ENCODE results near the gene FDCSP. TPM values are rescaled to one million over a fixed set of nuclear protein-coding genes. Genes with fewer than 3 reads are reported as not detected.

Gene FDCSP
- total RNA-seq (2022; extraction: Qiagen RNA extraction): not detected in 5 replicates

GRCh38 chr4:70225824-70226223 is at the start of gene FDCSP:
Gene FDCSP, plus strand, starts transcription at chr4:70226124. Its CDS starts 5,071 bp downstream, at chr4:70231195.

GRCh38 chr4:70195425-70195824 is 30.5 kb upstream of the FDCSP start, which contains the start of gene ODAM:
Gene ODAM, plus strand, starts transcription at chr4:70195725. Its CDS starts 819 bp downstream, at chr4:70196544.

GRCh38 chr4:70242297-70242696 is 16.4 kb downstream of the FDCSP start, which contains the start of gene CSN3:
Gene CSN3, plus strand, starts transcription at chr4:70242597. Its CDS starts 2,223 bp downstream, at chr4:70244820.

Other genes starting within 250 kb of the FDCSP start
- not detected in 5 replicates for gene STATH, start 230.2 kb upstream of the FDCSP start, total RNA-seq (2022; extraction: Qiagen RNA extraction)
- not detected in 5 replicates for gene HTN3, start 197.7 kb upstream of the FDCSP start, total RNA-seq (2022; extraction: Qiagen RNA extraction)
- gene HTN1, start 175.7 kb upstream of the FDCSP start, total RNA-seq (2022; extraction: Qiagen RNA extraction): 0.02 TPM in 1 of 5 replicates, not detected in the others
- not detected in 5 replicates for gene PRR27, start 71.9 kb upstream of the FDCSP start, total RNA-seq (2022; extraction: Qiagen RNA extraction)
- not detected in 5 replicates for gene ODAM, start 30.4 kb upstream of the FDCSP start, total RNA-seq (2022; extraction: Qiagen RNA extraction)
- gene CSN3, start 16.5 kb downstream of the FDCSP start, total RNA-seq (2022; extraction: Qiagen RNA extraction): not detected in 5 replicates
- not detected in 5 replicates for gene CABS1, start 108.9 kb downstream of the FDCSP start, total RNA-seq (2022; extraction: Qiagen RNA extraction)
- not detected in 5 replicates for gene SMR3A, start 134.6 kb downstream of the FDCSP start, total RNA-seq (2022; extraction: Qiagen RNA extraction)
- not detected in 5 replicates for gene SMR3B, start 157.0 kb downstream of the FDCSP start, total RNA-seq (2022; extraction: Qiagen RNA extraction)
- gene OPRPN, start 171.8 kb downstream of the FDCSP start, total RNA-seq (2022; extraction: Qiagen RNA extraction): not detected in 5 replicates
- not detected in 5 replicates for gene MUC7, start 246.1 kb downstream of the FDCSP start, total RNA-seq (2022; extraction: Qiagen RNA extraction)

Measured in A549 treated with dexamethasone at 1 μM for 4 hours (cell line).